Measurements from ENCODE around the gene LMLN.
A peak's percentile ranks its signal among the peaks of the same experiment; 100 is the strongest.
"Not testable (repeated sequence)": the region's sequence is repeated elsewhere in the genome, so short reads cannot be mapped to it uniquely, and the experiment has no call there.

Gene LMLN

GRCh38 chr3:197956626-197956988 is 3.4 kb upstream of the LMLN start:
- no peaks in the 10 kb centered on the region for H3K9me3 ChIP-seq
- H3K4me1 ChIP-seq: no peaks in the 10 kb centered on the region; the same call in 1 of the 2 replicates
- H3K4me3 ChIP-seq (ENCODE audit: low read depth, low read length): no peak overlapping the region
- peaks cover 49% of the 10 kb centered on the region for H3K36me3 ChIP-seq
- no peak for DNase-seq
- H3K27me3 ChIP-seq: peaks cover 7% of the 10 kb centered on the region; the same call in 1 of the 2 replicates
- TF ChIP-seq CTCF (IDR thresholded peaks at IDR 0.05; ENCODE audit: low read depth, low read length): no peak

- Histone ChIP-seq H3K36me3 (peaks cover 37% of the 10 kb centered on the region), H3K27me3 (peaks cover 8% of the 10 kb centered on the region; the same call in 1 of the 2 replicates), H3K4me3 (ENCODE audit: low read depth, low read length) (no peak overlapping the region), H3K9me3 (no peaks in the 10 kb centered on the region), H3K4me1 (no peaks in the 10 kb centered on the region)
- no peak for DNase-seq
- TF ChIP-seq CTCF (IDR thresholded peaks at IDR 0.05; ENCODE audit: low read depth, low read length): no peak
Measured at GRCh38 chr3:197957790-197958133, 2.3 kb upstream of the LMLN start.

GRCh38 chr3:197958346-197958745 is 1.7 kb upstream of the LMLN start:
- no peak for TF ChIP-seq CTCF (IDR thresholded peaks at IDR 0.05; ENCODE audit: low read depth, low read length)
- no peak for DNase-seq

DNA sequence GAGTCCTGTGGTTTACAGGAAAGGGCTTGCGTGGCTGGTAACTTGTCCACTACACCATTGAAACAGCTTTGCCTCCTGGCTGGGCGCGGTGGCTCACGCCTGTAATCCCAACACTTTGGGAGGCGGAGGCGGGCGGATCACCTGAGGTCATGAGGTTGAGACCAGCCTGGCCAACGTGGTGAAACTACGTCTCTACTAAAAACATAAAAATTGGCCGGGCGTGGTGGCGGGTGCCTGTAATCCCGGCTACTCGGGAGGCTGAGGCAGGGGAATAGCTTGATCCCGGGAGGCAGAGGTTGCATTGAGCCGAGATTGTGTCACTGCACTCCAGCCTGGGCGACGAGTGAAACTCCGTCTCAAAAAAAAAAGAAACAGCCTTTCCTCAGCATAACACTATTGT is 1.2 kb upstream of the LMLN start:
- Histone ChIP-seq H3K27me3 (peaks cover 15% of the 10 kb centered on the region), H3K36me3 (peaks cover 26% of the 10 kb centered on the region)
- not testable (repeated sequence) for DNase-seq; H3K9me3 ChIP-seq; H3K4me1 ChIP-seq; H3K4me3 ChIP-seq (ENCODE audit: low read depth, low read length)

More at GRCh38 chr3:197958346-197958745, 1.7 kb upstream of the LMLN start:
- Histone ChIP-seq H3K4me3 (ENCODE audit: low read depth, low read length) (no peak overlapping the region), H3K27me3 (peaks cover 10% of the 10 kb centered on the region; the same call in 1 of the 2 replicates), H3K4me1 (no peaks in the 10 kb centered on the region), H3K36me3 (peaks cover 31% of the 10 kb centered on the region), H3K9me3 (no peaks in the 10 kb centered on the region)

DNA sequence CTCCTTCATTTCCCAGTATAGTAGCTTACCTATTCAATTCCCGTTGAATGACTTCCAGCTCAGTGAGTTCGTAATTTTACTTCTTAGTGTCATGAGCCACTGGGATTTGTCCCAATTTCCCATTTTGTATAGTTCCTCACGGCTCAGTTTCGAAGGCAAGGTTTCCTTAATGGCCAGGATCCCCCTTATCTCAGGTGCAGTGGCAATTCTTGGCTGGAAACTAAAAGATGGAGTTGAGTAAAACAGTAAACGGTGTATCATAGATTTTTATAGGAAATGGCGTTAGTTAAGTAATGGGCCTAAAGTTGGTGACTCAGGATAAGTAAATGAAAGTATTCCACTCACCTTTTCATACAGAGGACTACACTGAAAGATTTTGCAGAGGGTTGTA is 522 bp upstream of the LMLN start:
- TF ChIP-seq CTCF (IDR thresholded peaks at IDR 0.05; ENCODE audit: low read depth, low read length): no peak
- no peaks in the 10 kb centered on the region for H3K4me1 ChIP-seq
- peaks cover 20% of the 10 kb centered on the region for H3K36me3 ChIP-seq
- DNase-seq: no peak
- peaks cover 17% of the 10 kb centered on the region for H3K27me3 ChIP-seq
- peak overlapping the region; percentile 82 for H3K4me3 ChIP-seq (ENCODE audit: low read depth, low read length)
- no peaks in the 10 kb centered on the region for H3K9me3 ChIP-seq

- H3K27me3 ChIP-seq: peaks cover 17% of the 10 kb centered on the region
- no peaks in the 10 kb centered on the region for H3K9me3 ChIP-seq
- no peak for DNase-seq
- no peak for TF ChIP-seq CTCF (IDR thresholded peaks at IDR 0.05; ENCODE audit: low read depth, low read length)
- H3K36me3 ChIP-seq: peaks cover 7% of the 10 kb centered on the region
- H3K4me1 ChIP-seq: no peaks in the 10 kb centered on the region
- H3K4me3 ChIP-seq (ENCODE audit: low read depth, low read length): peak overlapping the region; percentile 82
Measured at GRCh38 chr3:197960694-197961581, 921 bp downstream of the LMLN start.

Measured in BE2C (cell line).